Ecto neural progenitor cell (in vitro differentiated cells): ENCODE measurements around the gene MOG.
"Not testable (repeated sequence)": the region's sequence is repeated elsewhere in the genome, so short reads cannot be mapped to it uniquely, and the experiment has no call there.

ENCODE experiments used
- DNase-seq: peaks from one replicate; pipeline ENCODE4 v3.0.0-alpha.2; 2018; ENCODE audit warnings: low spot score

Gene MOG

GRCh38 chr6:29641430-29642148 is 15.3 kb upstream of the MOG start:
- no peak for DNase-seq

- no peak for DNase-seq
Observed at GRCh38 chr6:29647927-29648642, 8.8 kb upstream of the MOG start.

- DNase-seq = peak; percentile 97
Observed at GRCh38 chr6:29649701-29650673, 6.9 kb upstream of the MOG start.

- DNase-seq = no peak
Observed at GRCh38 chr6:29651413-29652197, 5.3 kb upstream of the MOG start.

- DNase-seq = no peak
Observed at GRCh38 chr6:29652198-29652584, 4.7 kb upstream of the MOG start.

GRCh38 chr6:29653452-29654038 is 3.3 kb upstream of the MOG start:
- DNase-seq = no peak

- no peak for DNase-seq
Observed at GRCh38 chr6:29655658-29656057, 1.2 kb upstream of the MOG start.

- no peak for DNase-seq
Observed at GRCh38 chr6:29656157-29656556, 735 bp upstream of the MOG start.

- DNase-seq = no peak
Observed at GRCh38 chr6:29661071-29661470, 4.2 kb downstream of the MOG start.

GRCh38 chr6:29661502-29662141 is 4.7 kb downstream of the MOG start:
- DNase-seq = not testable (repeated sequence)

GRCh38 chr6:29663300-29664042 is 6.6 kb downstream of the MOG start:
- DNase-seq = no peak

GRCh38 chr6:29665942-29666825 is 9.3 kb downstream of the MOG start:
- DNase-seq = no peak

GRCh38 chr6:29666826-29667130 is 9.9 kb downstream of the MOG start:
- no peak for DNase-seq

GRCh38 chr6:29667158-29667557 is 10.3 kb downstream of the MOG start:
- DNase-seq = no peak

GRCh38 chr6:29671026-29671425 is 14.1 kb downstream of the MOG start:
- DNase-seq = no peak

- DNase-seq = not testable (repeated sequence)
Observed at GRCh38 chr6:29672116-29672515, 15.2 kb downstream of the MOG start.

- no peak for DNase-seq
Observed at GRCh38 chr6:29673161-29673560, 16.3 kb downstream of the MOG start.

- DNase-seq = no peak
Observed at GRCh38 chr6:29674008-29674407, 17.1 kb downstream of the MOG start.

- no peak for DNase-seq
Observed at GRCh38 chr6:29675561-29675960, 18.7 kb downstream of the MOG start.
